AG10803 (cell line): ENCODE results near the gene FERMT3.
A peak's percentile ranks its signal among the peaks of the same experiment; 100 is the strongest.

Experiments
- DNase-seq: peaks from one replicate; pipeline ENCODE4 v3.0.0; 2010; ENCODE audit warnings: low read depth
- H3K4me3 ChIP-seq: 2 replicates; pipeline ENCODE4 v1.5.1; 2011; ENCODE audit warnings: mild to moderate bottlenecking, low read length, control low read depth
- TF ChIP-seq, protein P1 (sequence below): conservative IDR thresholded peaks from 2 replicates; pipeline ENCODE4 v1.5.1; 2011; ENCODE audit warnings: mild to moderate bottlenecking, low read length, control low read depth, inconsistent platforms

Gene FERMT3

DNA sequence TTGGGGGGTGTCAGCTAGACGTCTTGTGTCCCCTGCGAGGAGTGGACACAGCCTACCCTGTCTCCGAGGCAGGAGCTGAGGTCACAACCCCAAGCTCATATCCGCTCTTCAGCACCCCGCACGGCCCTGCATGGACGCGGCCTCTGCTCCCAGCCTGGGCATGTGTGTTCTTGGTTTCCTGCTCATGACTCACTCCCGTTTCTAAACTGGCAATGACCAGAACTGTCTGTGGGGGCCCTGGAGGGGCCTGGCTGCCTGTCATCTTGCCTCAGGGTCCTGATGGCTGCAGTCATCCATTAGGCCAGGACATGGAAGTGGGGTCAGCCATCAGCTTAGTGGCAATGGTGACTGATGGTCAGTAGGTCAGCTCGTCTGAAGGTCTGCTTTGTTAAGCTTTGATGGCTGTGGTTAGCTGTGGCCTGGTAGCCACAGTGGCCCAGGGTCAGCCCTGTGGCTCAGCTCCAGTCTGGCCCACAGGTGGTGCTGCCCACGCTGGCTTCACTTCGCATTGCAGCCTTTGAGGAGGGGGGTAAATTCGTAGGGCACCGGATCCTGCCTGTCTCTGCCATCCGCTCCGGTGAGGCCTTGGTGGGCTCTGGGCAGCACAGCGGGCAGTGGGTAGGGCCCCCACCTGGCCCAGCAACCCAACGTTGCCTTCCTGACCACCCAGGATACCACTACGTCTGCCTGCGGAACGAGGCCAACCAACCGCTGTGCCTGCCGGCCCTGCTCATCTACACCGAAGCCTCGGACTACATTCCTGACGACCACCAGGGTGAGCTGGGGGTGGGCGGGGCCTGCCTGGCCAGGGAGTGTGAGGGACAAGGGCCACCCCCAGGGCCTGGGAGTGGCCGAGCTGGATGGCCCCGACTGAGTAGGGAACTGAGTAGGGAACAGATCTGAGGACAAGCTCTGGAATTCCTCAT lies 56.8 kb downstream of the FERMT3 start:
- peak; percentile 16 for DNase-seq
- H3K4me3 ChIP-seq: no peak overlapping the region
- TF ChIP-seq, protein P1, sequence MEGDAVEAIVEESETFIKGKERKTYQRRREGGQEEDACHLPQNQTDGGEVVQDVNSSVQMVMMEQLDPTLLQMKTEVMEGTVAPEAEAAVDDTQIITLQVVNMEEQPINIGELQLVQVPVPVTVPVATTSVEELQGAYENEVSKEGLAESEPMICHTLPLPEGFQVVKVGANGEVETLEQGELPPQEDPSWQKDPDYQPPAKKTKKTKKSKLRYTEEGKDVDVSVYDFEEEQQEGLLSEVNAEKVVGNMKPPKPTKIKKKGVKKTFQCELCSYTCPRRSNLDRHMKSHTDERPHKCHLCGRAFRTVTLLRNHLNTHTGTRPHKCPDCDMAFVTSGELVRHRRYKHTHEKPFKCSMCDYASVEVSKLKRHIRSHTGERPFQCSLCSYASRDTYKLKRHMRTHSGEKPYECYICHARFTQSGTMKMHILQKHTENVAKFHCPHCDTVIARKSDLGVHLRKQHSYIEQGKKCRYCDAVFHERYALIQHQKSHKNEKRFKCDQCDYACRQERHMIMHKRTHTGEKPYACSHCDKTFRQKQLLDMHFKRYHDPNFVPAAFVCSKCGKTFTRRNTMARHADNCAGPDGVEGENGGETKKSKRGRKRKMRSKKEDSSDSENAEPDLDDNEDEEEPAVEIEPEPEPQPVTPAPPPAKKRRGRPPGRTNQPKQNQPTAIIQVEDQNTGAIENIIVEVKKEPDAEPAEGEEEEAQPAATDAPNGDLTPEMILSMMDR: no peak

DNA sequence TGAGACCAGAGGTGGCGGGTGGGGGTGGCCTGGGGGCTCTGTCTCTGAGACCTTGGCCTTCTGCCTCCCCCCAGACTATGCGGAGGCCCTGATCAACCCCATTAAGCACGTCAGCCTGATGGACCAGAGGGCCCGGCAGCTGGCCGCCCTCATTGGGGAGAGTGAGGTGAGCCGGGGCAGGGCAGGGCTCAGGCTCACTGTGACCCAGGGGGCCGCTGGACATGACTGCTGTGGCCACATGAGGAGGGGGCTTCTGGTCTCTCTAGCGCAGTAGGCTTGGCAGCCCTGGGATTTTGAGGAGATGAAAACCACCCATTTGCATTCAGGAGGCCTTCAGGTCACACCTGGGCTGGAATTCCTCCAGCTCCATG lies 57.4 kb downstream of the FERMT3 start:
- no peak for DNase-seq
- H3K4me3 ChIP-seq: no peak overlapping the region
- TF ChIP-seq, protein P1: no peak

DNA sequence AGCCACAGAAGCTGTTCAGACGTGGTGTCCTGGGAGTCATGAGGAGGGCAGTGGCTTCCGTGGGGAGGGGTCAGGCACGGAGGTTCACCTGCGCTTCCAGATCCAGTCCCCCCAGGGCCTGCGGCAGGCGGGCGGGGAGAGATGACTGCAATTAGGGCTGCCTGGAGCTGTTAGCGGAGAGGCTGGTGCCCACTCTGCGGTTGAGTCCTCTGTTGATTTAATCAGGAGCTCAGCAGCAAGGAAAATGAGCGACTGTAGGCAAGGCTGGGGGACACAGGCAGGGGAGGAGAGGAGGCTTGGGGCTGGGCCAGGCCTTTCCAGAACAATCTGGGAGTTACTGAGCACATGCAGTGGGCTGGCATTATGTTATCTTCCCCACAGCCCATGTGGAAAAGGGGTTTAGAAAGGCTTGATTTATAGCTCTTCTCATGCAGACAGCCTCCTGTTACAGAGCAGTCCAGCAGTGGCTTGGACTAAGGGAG lies 57.9 kb downstream of the FERMT3 start:
- H3K4me3 ChIP-seq: no peak overlapping the region
- no peak for DNase-seq
- TF ChIP-seq, protein P1: no peak

DNA sequence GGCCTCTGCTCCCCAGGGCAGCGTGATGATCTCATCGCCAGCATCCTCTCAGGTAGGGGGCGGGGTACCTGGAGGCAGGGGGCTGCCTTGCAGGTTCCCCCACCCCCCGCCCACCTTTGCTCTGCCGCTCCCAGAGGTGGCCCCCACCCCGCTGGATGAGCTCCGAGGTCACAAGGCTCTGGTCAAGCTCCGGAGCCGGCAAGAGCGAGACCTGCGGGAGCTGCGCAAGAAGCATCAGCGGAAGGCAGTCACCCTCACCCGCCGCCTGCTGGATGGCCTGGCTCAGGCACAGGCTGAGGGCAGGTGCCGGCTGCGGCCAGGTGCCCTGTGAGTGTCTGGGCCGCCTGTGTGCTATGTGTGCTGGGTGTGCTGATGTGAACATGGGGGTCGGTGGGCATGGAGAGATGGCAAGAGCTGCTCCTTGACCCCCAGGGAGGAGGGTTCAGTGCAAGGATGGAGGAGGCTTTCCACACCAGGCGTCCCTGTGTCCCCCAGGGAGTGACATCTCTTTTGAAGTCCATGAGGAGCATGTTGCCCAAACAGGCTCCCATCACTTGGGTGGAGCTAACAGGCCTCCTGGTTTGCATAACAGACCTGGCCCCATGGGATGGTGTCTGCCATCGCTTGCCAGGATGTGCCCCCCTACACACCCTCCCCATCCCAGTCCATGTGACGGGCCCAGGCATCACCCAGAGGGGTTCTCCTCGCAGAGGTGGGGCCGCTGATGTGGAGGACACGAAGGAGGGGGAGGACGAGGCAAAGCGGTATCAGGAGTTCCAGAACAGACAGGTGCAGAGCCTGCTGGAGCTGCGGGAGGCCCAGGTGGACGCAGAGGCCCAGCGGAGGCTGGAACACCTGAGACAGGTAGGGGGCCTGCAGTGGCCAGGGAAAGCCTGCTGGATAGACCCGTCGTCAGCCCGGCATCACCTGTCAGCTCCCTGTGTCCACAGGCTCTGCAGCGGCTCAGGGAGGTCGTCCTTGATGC lies 58.9 kb downstream of the FERMT3 start:
- no peak overlapping the region for H3K4me3 ChIP-seq
- no peak for DNase-seq
- TF ChIP-seq, protein P1: no peak

DNA sequence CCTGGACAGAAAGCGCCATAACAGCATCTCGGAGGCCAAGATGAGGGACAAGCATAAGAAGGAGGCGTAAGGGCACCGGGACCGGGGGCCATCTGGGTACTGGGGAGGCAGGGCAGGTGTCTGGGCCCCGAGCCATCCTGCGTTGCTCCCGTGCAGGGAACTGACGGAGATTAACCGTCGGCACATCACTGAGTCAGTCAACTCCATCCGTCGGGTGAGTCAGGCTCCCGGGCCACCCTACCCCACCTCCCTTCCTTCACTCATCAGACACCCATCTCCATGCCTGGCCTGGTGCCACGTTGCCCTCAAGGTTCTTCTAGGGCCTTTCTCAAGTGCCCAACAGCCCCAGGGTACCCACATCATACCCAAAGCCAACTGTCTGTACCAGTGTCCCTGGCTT lies 59.8 kb downstream of the FERMT3 start:
- TF ChIP-seq, protein P1: no peak
- DNase-seq: no peak
- no peak overlapping the region for H3K4me3 ChIP-seq

DNA sequence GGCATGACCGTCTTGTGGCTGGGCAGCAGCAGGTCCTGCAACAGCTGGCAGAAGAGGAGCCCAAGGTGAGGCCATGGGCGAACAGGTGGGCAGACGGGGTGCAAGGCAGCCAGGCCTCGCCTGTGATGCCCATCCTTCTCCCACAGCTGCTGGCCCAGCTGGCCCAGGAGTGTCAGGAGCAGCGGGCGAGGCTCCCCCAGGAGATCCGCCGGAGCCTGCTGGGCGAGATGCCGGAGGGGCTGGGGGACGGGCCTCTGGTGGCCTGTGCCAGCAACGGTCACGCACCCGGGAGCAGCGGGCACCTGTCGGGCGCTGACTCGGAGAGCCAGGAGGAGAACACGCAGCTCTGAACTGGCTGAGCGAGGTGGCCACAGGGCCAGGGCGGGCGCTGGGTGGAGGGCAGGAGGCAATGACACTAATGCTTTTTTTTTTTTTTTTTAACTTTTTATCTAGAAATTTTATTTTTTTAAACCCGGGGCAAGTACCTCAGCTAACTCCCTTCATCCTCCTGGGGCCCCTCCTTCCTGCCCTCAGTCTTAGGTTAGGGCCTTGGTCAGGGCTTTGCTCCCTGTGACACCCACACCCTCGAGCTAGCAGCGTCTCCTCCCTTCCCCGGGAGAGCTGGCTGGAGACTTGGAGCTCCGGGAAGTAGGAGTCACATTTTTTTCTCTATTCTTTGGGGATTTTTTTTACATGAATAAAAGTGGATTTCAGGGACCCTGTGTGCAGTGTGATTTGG lies 60.9 kb downstream of the FERMT3 start:
- TF ChIP-seq, protein P1: no peak
- no peak for DNase-seq
- no peak overlapping the region for H3K4me3 ChIP-seq
